TTC549 (cell line): ENCODE measurements around the gene FAM174C.

Source experiments
- FAIRE-seq: peaks from 2 replicates; lab custom pipeline; 2012; peaks lifted over from hg19 to GRCh38; lab: Jason Lieb, UNC

The FAM174C gene

GRCh38 chr19:1250437-1251260, 24.7 kb upstream of the FAM174C start:
- no peak for FAIRE-seq

GRCh38 chr19:1251330-1252220, 23.8 kb upstream of the FAM174C start:
- FAIRE-seq = no peak

GRCh38 chr19:1252221-1252820, 23.0 kb upstream of the FAM174C start:
- FAIRE-seq = no peak

GRCh38 chr19:1252821-1253513, 22.4 kb upstream of the FAM174C start:
- FAIRE-seq = no peak

- FAIRE-seq = no peak
Measured at GRCh38 chr19:1253514-1254080, 21.7 kb upstream of the FAM174C start.

GRCh38 chr19:1254081-1254527, 21.2 kb upstream of the FAM174C start:
- no peak for FAIRE-seq

GRCh38 chr19:1254530-1255185, 20.7 kb upstream of the FAM174C start:
- no peak for FAIRE-seq

GRCh38 chr19:1255186-1256161, 19.9 kb upstream of the FAM174C start:
- FAIRE-seq = no peak

- no peak for FAIRE-seq
Measured at GRCh38 chr19:1256646-1257474, 18.5 kb upstream of the FAM174C start.

GRCh38 chr19:1257475-1258162, 17.7 kb upstream of the FAM174C start:
- no peak for FAIRE-seq

- FAIRE-seq = no peak
Measured at GRCh38 chr19:1258163-1258492, 17.2 kb upstream of the FAM174C start.

GRCh38 chr19:1258707-1259205, 16.6 kb upstream of the FAM174C start:
- no peak for FAIRE-seq

GRCh38 chr19:1259206-1259875, 16.0 kb upstream of the FAM174C start:
- no peak for FAIRE-seq

GRCh38 chr19:1259876-1260748, 15.2 kb upstream of the FAM174C start:
- FAIRE-seq = no peak

- FAIRE-seq = no peak
Measured at GRCh38 chr19:1260749-1261537, 14.4 kb upstream of the FAM174C start.

GRCh38 chr19:1261538-1261797, 13.9 kb upstream of the FAM174C start:
- no peak for FAIRE-seq
